A549 treated with CpdA at 1 μM for 4 hours (cell line): ENCODE results near the gene GPR75. TPM values are rescaled to one million over a fixed set of nuclear protein-coding genes. Genes with fewer than 3 reads are reported as not detected.

ENCODE experiments used
- total RNA-seq: library from RNA; stranded (reverse); fragments of 200-300 nt; extraction: Qiagen RNA extraction; gene quantifications from 5 replicates; pipeline ENCODE4 v1.2.3, GENCODE V29; 2022; ENCODE audit warnings: low read depth

The GPR75 gene
- total RNA-seq: 1.7 to 2.6 TPM (median 2.1 TPM) in 5 replicates

DNA sequence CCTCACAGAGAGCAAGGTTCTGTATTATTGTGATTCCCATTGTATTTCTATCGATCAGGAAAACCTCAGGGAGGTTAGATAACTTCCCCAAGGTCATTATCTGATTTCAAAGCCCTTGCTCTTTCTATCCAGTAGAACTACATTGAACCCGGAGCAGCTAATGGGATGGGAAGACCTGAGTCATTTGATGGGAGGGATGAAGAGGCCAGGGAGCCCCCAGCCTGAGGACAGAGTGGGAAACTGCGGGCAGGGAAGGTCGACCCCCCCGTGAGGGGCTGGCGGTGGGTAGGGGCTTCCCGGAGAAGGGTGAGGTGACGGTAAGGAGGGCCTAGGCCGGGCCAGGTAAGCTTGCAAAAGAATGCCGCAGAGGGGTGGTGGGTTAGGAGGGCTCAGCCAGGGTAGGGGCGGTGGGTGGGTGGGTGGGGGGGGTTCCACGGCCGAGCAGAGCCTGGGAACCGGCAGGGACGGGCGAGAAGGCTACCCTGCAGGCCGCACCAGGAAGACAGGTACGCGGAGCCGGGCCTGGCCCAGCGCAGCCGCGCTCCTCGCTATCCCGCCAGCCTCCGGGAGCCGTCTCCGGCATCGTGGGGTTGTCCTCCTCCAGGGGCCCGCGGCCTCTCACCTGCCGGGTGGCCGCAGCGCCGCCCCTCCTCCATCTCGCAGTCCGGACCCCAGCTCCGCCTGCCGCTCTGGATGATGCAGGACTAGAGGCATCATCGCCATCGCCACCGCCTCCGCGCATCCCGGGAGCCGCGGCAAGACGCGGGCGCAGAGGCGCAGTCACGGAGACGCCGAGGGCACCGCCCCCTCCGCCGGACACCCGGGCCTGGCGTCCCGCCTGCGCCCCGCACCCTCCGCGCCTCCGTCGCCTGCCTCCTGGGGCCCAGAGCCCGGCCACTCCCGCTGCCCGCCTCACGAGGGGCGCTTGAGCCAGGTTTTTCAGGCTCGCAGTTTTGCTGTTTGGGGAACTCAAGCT is at the start of gene GPR75:
GPR75 (minus strand) TSS at position 762 of the 976 bp plus-strand sequence. CDS start 5,211 bp downstream, outside the sequence.

Other genes starting within 250 kb of the GPR75 start
- gene CHAC2, start 92.2 kb downstream of the GPR75 start, total RNA-seq: 12.6 to 16.6 TPM (median 14.6 TPM) in 5 replicates
- gene ASB3, start 73.0 kb downstream of the GPR75 start, total RNA-seq: 13.1 to 16.1 TPM (median 14.8 TPM) in 5 replicates
- gene ERLEC1, start 72.9 kb downstream of the GPR75 start, total RNA-seq: 57.4 to 70.8 TPM (median 61.7 TPM) in 5 replicates
- 37.3 to 45.7 TPM (median 43.4 TPM) in 5 replicates for gene PSME4, start 111.0 kb upstream of the GPR75 start, total RNA-seq